ENCODE measurements around the gene NPFFR1.
A peak's percentile ranks its signal among the peaks of the same experiment; 100 is the strongest.

Gene NPFFR1

GRCh38 chr10:70312972-70313371 lies 29.2 kb upstream of the NPFFR1 start:
- no peak for DNase-seq

DNA sequence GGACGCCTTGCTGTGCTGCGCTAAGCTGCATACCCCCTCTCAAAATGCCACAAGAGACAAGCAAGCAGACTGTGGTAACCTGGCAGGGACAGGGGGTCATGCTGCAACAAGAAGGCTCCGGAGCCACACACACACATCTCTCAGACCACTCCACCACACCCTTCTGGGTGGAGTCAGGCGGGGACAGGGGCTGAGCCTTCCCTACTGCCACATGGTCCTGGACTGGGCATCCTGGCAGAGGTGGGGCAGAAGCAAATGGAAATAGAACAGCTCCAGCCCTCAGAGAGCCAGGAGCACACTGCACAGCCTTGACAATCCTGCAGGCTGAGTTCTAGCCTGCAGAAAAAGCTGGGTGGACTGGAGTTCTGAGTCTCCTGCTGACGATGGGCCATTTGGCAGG lies 28.4 kb upstream of the NPFFR1 start:
- DNase-seq, result no peak

- no peak for DNase-seq
These were observed 27.9 kb upstream of the NPFFR1 start for GRCh38 chr10:70311698-70312097.

GRCh38 chr10:70309661-70310060 lies 25.9 kb upstream of the NPFFR1 start:
- no peak for DNase-seq

DNA sequence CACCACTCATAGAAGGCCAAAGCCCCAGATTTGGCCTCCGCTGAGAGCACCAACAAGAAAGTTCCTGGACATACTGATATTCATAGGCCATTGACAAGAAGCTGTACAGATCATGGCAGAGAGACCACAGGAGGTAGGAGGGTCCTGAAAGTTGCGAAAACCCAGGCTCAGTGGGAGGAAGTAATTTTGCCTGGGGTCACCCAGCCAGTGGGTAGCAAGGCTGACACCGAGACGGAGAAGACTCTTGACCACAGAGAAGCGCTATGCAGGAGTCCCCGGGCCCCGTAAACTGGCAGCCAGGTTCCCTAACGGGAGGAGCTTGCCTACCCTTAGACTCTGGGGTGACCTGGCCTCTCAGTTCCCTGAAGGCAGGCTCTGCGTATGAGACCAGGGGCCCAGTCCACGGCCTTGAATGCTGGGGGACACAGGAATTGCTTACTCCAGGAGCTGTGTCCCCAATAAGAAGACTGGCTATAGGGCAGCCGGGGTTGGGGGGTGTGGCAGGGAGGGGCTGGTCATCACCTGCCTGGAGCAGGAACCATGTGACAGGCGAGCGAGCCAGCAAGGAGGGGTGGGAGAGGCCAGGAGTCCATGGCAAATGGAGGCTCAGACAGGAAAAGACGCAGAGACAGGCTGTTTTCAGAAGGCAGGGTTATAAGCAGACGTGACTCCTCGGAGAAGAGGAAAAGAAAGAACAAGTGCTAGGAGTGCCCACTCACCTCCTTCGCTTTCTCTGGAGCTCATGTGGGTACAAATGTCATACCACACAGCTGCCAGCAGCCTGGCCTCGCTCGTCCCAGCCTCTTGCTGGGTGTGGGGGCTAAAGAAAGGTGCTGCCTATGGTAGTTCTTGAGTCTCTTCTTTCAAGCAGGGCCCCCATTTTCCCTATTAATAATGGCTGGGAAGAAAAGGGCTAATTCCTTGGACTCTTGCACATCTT lies 24.6 kb upstream of the NPFFR1 start:
- DNase-seq, result no peak

DNA sequence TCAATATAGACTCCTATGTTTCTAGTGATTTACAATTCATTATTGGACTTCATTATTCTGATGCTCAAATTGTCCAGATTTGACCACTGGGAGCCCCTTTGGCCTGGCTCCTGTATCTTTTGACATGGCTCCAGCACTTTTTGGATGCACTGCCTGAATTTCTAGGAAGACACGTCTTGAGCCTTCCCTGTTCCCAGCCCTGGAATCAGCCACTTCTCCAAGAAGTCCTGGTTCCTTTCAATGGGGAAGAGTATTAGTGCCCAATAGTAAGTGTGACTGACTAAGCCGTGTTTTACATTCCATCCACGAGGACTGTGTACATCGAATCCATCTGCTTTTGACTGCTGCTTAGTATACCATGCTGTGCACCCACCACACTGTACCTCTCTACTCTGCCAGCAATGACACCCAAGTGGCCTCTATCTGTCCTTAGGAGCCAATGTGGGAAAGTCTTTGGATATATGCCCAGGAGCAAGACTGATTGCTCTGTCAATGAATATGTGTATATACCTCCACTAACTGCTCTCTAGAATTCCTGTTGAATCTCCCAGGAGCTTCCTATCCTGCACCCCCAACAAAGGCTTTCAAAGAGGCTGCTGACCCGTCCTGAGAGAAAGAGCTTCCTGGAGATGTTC lies 23.2 kb upstream of the NPFFR1 start:
- DNase-seq, result no peak

DNA sequence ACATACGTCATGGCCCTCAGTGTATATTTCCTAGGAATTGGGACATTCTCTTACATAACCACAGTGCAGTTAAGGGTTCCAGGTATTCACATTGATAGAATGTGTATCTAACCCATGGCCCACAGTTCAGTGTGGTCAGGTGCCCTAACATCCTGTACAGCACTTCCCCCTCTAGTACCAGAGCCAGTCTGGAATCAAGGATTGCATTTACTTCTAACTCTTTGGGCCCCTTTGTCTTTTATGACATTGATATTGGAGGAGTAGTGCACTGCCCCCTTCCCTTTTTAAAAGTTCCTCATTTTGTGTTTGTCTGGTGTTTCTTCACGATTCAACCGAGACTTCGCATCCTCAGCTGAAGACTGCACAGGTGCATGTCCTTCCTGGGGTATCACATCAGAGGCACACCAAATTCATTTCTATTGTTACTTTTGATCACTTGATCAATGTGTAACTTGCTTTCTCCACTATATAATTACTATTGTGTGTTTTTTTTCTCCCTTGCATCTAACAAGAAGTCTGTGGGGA lies 22.4 kb upstream of the NPFFR1 start:
- DNase-seq, result no peak

GRCh38 chr10:70303730-70304129 lies 19.9 kb upstream of the NPFFR1 start:
- no peak for DNase-seq

DNA sequence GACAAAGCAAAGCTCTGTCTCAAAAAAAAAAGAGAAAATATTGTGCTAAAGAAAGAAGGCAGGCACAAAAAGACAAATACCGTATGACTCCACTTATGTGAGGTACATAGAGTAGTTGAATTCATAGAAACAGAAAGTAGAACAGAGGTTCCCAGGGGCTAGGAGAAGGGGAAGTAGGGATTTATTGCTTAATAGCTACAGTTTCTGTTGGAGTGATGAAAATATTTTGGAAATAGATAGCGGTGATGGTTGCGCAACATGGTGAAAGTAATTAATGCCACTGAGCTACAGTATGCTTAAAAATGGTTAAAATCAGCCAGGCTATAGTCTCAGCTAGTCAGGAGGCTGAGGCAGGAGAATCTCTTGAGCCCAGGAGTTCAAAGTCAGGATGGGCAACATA lies 18.5 kb upstream of the NPFFR1 start:
- DNase-seq, result no peak

DNA sequence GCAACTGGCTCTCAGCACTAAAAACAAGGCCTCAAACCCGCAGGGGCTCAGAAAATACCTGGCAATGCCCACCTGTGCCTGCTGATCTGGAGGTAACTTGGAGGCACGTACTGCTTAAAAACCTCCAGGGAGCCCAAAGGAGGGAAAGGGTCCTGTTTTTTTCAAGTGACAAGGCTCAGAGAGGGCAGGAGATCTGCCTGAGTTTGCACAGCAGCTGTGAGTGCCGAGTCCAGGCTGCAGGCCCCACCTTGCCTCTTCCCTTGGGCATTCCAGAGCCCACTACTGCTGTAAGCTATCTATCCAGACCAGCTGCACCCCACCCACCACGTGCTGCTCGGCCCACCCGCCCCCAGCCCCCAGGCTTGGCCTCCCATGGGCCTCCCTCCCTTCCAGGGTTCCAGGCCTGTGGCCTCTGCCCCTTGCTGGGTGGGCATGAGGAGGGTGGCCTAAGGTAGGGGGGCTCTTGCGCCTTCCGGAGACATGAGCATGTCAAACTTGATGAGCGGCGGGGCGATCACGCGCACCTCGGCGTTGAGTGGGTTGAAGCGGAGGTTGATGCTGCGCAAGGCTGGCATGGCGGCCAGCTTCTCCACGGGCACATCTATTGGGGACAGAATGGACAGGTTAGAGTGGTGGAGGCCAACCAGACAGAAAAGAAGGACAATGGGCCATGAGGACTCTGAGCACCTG lies 17.2 kb upstream of the NPFFR1 start:
- DNase-seq, result no peak

DNA sequence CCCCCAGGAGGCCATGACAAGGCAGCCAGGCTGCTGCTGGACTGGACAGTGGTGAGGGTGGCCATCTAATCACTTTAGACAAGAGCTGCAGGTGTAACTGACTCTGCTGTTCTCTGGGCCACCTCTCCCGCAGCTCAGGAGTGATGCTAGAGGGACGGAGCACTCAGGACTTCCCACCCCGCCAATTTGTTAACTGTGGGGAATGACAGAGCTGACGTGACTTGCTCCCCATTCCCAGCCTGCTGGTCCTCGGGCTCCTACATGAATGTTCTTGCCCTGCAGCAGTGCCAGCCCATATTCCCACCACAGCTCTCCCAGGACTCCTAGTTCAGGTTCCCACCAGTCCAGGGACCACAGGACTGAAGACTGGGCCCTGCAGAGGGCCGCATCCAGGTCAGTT lies 16.7 kb upstream of the NPFFR1 start:
- DNase-seq, result no peak

GRCh38 chr10:70299876-70300275 lies 16.1 kb upstream of the NPFFR1 start:
- no peak for DNase-seq

GRCh38 chr10:70298393-70298792 lies 14.6 kb upstream of the NPFFR1 start:
- DNase-seq, result no peak

GRCh38 chr10:70297224-70297623 lies 13.4 kb upstream of the NPFFR1 start:
- DNase-seq, result no peak

DNA sequence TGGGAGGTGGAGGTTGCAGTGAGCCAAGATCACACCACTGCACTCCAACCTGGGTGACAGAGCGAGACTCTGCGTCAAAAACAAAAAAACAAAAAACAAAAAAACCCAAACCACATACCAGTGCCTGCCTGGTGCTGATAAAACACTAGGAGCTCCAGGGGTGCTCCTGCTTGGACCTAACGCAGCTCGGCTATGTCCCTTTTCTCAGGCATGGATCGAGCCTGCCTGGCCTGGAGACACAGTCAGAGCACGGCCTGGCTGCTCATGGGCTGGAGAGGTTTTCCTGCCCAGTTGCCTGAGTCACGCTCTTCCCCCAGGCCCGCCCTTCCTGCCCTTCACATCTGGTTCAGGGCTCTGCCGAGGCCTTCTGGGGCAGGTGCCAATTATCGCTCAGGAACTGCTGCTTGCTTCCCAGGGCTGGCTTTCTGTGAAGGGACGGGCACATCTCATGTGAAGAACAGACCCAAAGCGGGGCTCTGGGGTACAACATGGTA lies 12.6 kb upstream of the NPFFR1 start:
- peak; percentile 87 for DNase-seq

GRCh38 chr10:70295926-70296325 lies 12.1 kb upstream of the NPFFR1 start:
- DNase-seq, result no peak

GRCh38 chr10:70295321-70295720 lies 11.5 kb upstream of the NPFFR1 start:
- peak; percentile 62 for DNase-seq

GRCh38 chr10:70293169-70293843 lies 9.5 kb upstream of the NPFFR1 start:
- peak; percentile 65 for DNase-seq

- DNase-seq, result no peak
These were observed 8.2 kb upstream of the NPFFR1 start for GRCh38 chr10:70292004-70292403.

GRCh38 chr10:70289739-70290138 lies 5.9 kb upstream of the NPFFR1 start:
- DNase-seq, result no peak

DNA sequence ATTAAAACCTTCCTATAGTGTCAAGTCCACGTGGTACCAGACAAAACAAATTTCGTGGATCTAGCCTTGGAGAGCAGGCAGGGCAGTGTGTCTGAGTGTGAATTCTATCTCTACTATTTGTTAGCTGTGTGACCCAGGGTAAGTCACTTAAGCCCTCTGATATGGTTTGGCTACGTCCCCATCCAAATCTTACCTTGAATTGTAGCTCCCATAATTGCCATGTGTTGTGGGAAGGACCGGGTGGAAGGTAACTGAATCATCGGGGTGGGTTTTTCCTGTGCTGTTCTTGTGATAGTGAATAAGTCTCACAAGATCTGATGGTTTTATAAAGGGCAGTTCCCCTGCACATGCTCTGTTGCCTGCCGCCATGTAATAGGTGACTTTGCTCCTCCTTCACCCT lies 2.8 kb upstream of the NPFFR1 start:
- DNase-seq, result no peak

DNA sequence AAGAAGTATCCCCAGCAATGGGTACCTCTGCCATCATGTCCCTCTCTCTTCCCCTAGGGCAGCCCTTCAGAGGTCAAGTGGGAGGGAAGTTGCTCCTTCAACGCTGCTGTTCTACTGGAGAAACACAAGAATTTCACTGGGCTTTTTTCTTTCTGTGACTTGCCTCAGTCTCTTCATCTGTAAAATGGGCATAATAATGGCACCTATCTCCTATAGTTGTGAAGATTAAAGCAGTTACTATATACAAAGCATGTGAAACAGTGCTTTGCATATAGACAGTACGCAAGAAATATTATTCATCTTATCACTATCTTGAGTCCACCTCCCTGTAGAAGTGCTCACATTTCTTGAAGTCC lies 1.6 kb upstream of the NPFFR1 start:
- DNase-seq, result no peak

Measured in RPMI8226 (cell line).